ENCODE results near the gene GLCCI1.

DNA sequence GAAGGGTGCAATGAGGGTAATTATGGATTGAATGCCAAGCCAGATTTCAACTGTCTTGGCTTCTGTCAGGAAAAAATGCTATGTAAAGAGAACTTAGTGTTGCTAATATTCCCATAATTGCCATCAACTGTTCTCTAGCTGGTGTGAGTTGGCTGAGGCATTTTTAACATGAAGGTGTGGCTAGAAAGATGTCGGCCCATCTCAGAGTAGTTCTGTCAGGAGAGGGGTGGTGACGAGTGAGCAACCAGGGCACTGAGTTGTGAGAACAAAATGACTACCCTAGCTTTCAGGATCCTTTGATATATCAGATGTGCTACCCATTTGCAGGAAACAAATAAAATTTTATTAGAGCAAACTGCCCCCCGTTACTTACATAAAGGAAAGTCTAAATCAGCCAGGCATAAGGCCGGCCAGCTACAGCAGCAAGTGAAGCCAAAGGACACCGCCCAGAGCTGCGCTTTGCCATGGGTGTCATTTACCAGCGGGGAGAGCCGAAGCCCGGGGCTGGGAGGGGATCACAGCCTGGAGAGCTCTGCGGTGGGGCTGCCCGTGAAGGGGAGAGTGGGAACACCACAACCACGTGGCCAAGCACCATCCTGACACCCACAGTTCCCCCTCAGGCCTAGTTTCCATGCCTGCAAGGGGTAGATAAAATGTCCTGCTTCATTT, 151.9 kb downstream of the GLCCI1 start:
- TF ChIP-seq, protein P1, sequence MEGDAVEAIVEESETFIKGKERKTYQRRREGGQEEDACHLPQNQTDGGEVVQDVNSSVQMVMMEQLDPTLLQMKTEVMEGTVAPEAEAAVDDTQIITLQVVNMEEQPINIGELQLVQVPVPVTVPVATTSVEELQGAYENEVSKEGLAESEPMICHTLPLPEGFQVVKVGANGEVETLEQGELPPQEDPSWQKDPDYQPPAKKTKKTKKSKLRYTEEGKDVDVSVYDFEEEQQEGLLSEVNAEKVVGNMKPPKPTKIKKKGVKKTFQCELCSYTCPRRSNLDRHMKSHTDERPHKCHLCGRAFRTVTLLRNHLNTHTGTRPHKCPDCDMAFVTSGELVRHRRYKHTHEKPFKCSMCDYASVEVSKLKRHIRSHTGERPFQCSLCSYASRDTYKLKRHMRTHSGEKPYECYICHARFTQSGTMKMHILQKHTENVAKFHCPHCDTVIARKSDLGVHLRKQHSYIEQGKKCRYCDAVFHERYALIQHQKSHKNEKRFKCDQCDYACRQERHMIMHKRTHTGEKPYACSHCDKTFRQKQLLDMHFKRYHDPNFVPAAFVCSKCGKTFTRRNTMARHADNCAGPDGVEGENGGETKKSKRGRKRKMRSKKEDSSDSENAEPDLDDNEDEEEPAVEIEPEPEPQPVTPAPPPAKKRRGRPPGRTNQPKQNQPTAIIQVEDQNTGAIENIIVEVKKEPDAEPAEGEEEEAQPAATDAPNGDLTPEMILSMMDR (optimal IDR thresholded peaks at IDR 0.05 in 1 of 3, IDR thresholded peaks at IDR 0.05 in 1 of 3, conservative IDR thresholded peaks at IDR 0.05 in 1 of 3; ENCODE audit: extremely low read depth in 1 of 3, insufficient read depth in 2 of 3, low read length in 3 of 3): no peak
- TF ChIP-seq EZH2 (IDR thresholded peaks at IDR 0.05; ENCODE audit: low read length): no peak

Data from keratinocyte (primary cell).